HG02885 (cell line): ENCODE results near the gene EPS8.

Experiments used
- ATAC-seq: cut with Tn5 transposase; IDR thresholded peaks from one replicate; pipeline ENCODE4 v1.9.1; 2021; ENCODE audit warnings: mild to moderate bottlenecking; ENCODE audit not compliant: unreplicated experiment, poor library complexity

EPS8 gene

GRCh38 chr12:15801770-15802744 lies 12.9 kb upstream of the EPS8 start:
- no peak for ATAC-seq

GRCh38 chr12:15800278-15800677 lies 11.1 kb upstream of the EPS8 start:
- ATAC-seq = no peak

DNA sequence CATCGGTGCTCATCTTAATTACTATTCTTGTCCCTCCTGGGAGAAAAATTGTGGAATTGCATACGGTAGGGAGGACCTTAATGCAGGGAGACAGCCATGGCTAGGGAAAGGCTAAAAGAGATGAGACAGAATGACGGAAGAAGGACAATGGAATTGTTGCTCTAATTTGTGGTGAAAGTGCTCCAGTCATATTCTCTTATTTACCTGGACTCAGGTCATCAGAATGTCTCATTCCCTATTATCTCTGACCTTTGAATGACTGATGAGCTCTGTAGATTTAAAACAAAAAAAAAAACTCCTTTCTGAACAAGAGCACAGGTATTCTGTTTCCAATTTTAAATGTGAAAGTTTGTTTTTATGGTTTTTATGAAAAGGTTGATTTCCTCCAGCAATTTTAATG lies 8.6 kb upstream of the EPS8 start:
- no peak for ATAC-seq

- no peak for ATAC-seq
Measured at GRCh38 chr12:15796493-15797141, 7.4 kb upstream of the EPS8 start.

DNA sequence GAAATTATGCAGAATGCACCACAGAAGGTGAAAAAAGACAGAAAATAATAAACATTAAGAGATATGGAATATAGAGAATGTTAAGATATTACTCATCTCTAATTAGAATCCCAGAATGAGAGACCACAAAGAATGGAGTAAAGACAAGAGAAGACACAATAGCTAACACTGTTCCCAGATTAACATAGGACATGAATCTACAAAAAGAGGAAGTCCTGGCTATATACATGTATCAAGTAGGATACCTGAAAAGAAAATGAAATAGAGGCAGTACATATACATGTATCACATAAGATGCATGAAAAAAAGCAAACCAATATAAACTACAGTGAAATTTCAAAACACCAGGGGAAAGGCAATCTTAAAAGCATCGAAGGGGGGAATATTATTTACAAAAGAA lies 5.6 kb upstream of the EPS8 start:
- no peak for ATAC-seq

DNA sequence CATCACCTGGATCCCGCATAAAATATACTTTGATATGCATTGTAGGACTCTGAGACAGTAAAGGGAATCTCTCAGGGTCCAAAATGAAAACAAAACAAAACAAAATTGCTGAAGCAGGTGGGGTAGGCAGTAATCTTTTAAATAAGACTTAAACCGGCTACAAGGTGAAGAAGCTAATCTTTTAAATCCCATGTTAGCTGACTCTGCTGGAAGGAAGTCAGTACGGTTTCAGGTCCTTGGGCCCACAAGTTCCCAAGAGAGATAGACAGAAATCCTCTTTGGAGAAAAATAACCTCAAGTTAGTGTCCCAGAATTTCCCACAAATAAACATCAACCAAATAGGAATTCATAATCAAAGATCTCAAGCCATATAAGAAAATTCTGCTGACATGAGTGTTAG lies 5.0 kb upstream of the EPS8 start:
- ATAC-seq = no peak

DNA sequence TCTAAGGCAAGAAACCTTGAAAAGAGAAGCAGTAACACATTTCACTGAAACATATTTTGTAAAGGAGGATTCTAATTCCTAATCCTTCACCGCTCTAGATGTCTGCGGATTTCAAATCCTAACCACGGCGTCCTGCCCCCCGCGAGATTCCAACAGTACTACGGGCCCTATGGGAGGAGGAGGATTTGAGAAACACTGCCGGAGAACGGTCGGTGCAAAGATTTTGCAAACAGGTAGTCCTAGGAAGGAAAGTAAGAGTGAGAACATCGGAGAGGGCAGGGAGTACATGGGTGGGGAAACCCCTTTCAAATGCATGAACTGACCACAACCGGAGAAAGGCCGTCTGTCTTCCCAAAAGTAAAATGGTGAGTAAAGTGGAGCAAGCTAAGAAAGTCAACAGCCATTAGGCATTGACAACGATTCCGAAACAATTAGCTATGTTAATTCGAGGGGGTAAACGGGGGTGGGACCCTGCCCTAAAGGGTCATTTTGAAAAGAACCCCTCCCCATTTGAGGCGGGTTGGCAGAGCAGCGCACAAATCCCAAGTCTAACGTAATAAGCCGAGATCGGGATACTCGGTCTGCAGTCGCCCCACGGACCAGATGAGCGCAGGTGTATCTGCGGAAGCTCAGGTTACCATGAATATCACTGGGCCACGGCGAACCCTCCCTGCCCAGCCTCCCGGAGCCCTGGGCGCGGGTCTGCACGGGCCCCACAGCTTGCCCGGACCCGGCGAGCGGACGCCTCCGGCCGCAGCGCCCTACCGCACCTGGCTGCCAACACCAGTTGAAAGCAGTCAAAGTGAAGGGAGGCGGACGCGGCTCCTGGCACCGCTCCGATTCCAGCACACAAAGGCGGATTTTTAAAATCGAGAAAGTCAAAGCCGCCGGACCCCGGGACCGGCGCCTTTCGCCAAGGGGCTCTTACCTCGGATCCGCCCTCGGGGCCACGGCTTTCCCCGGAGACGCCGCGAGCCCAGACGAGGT lies 662 bp downstream of the EPS8 start:
- ATAC-seq = peak; percentile 41

DNA sequence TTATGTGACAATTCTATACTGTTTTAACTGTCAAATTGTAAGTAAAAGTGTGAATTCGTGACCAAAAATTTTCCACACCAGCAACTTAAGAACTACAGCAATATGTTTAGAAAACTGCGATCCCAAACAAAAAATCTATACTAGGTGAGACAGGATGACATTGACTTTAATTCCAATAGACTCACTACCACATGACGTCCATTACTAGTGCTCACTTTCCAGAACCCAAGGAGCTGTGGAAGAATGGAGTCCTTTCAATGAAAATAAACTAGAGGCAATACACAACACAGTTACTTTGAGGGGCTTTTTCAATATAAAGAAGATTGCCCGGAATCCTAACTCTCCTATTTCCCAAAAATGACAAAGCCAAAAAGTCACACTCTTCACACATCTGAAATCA lies 1.4 kb downstream of the EPS8 start:
- ATAC-seq = no peak

DNA sequence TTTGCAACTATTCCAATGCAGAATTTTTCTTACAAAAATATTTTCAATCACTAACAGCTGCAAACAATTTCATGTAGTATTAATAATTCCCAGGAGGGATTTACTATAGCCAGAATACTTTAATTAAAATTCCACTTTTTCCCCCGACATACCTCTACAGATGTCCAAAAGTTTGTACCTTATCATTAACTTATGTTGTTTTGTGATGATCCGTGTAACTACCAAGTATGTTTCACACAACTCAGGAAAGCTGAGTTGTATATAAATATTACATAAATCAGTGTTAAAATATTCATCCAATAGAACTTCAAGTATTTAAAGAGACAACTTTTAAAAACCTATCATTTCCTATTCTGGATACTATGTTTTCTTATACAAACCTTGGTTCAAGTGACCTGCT lies 2.4 kb downstream of the EPS8 start:
- no peak for ATAC-seq

DNA sequence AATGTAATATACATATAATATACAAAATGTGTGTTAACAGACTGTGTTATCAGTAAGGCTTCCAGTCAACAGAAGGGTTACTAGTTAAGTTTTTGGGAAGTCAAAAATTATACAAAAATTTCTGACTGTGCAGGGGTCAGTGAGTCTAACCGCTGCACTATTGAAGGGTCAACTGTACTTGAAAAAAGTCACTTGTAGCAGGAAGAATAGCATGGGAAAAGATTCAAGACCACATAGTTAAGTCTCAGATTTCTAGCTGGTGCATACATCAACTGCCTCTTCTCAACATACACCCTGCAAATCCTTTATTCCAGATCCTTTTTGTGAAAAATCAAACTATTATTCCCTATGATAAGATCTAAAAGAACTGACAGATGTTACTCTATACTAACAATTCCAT lies 5.9 kb downstream of the EPS8 start:
- no peak for ATAC-seq

DNA sequence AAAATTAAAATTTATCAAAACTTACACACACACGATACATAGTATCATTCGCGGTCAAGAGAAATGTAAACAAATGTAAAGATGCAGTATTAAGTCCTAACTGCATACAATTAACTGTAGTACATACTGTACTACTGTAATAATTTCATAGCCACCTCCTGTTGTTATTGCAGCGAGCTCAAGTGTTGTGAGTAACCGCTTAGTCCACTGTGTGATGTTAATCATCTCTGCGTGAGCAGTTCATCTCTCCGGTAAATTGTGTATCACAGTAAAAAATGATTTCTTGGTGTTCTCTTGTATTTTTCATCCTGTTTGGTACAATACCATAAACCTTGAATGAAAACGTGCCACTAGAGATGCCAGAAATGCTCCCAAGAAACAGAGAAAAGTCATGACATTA lies 6.5 kb downstream of the EPS8 start:
- no peak for ATAC-seq

DNA sequence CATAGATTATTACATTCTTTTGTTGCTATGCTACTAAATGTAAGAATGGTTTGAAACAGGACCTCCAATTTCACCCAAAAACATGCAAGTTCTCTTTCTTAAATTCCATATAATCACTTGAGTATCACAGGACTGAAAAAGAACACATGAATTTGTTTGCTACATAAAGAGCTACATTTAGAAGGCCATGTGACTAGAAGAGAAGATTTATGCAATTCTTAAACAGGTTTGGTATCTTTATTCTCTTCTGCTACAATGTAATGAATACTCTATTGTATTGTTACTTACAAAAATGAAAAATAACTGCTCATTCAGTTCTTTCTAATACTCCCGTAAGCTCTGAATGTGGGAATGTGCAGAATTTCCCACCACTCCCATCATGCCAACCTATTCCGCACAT lies 9.3 kb downstream of the EPS8 start:
- no peak for ATAC-seq

GRCh38 chr12:15778126-15778525 lies 11.1 kb downstream of the EPS8 start:
- no peak for ATAC-seq

- no peak for ATAC-seq
Measured at GRCh38 chr12:15777355-15778012, 11.7 kb downstream of the EPS8 start.

GRCh38 chr12:15776532-15776931 lies 12.7 kb downstream of the EPS8 start:
- no peak for ATAC-seq

DNA sequence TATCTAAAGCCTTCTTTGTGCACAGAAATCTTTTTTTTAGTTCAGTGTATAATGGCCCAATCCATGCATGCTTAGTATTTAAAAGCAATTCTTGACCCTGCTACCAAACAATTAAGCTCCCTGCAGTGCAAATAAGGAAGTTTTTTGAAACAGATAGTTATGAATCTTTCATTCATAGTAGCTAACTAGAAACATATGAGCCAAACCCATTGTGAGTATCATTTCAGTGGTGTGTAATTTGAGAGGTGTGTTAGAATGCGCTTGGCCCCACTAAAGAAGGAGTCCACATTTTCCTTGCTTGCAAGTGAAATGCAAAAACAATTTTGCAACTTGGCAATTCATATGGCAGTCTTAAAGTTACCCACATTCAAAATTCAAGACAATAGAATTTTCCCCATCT lies 14.4 kb downstream of the EPS8 start:
- no peak for ATAC-seq

GRCh38 chr12:15772405-15773018 lies 16.7 kb downstream of the EPS8 start:
- ATAC-seq = no peak

DNA sequence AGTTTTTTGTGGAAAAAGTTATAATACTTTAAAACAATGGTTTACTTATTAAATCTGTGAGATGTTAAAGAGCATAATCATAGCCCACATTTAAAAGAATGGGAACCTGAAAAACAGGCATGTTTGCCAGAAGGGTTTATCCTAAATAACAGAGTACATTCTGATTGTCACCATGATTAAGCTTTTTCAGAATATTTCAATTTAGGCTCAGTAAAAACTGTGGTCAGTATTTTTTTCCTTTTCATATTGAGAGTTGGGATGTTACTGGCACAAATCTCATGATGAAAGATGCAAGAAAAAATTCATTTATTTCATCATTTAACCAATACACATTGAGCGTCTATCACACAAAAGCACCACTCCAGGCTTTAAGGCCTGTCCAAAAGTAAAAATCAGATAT lies 18.6 kb downstream of the EPS8 start:
- no peak for ATAC-seq

DNA sequence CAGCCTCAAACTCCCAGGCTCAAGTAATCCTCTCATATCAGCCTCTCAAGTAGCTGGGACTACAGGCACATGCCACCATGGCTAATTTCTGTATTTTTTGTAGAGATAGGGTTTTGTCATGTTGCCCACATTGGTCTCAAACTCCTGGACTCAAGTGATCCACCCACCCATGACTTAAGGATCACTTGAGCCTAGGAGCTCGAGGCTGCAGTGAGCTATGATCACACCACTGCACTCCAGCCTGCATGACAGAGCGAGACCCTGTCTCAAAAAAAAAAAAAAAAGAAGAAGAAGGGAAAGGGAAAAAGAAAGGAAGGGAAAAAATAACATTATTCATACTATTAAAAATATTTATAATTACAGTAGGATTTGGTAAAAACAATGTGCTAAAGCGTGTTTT lies 19.2 kb downstream of the EPS8 start:
- ATAC-seq = no peak

DNA sequence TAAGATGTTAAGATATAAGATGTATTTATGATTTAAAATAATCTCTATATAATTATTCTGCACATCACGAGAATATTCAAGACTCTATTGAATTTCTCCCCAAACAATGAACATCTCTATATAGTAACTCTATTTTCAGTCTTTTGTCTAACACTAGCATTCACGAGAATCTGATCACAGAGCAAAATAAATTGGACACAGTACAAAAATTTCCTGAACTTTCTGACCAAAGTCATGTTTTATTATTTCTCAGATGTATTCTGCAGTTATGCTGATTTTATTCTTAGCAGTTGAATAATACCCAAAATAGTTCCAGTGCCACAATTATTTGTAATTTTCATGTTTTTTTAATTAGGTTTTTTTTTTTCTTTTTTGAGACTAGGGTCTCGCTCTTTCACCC lies 19.6 kb downstream of the EPS8 start:
- no peak for ATAC-seq
